ENCODE data around the gene RFFL.

- TF ChIP-seq, protein P1, sequence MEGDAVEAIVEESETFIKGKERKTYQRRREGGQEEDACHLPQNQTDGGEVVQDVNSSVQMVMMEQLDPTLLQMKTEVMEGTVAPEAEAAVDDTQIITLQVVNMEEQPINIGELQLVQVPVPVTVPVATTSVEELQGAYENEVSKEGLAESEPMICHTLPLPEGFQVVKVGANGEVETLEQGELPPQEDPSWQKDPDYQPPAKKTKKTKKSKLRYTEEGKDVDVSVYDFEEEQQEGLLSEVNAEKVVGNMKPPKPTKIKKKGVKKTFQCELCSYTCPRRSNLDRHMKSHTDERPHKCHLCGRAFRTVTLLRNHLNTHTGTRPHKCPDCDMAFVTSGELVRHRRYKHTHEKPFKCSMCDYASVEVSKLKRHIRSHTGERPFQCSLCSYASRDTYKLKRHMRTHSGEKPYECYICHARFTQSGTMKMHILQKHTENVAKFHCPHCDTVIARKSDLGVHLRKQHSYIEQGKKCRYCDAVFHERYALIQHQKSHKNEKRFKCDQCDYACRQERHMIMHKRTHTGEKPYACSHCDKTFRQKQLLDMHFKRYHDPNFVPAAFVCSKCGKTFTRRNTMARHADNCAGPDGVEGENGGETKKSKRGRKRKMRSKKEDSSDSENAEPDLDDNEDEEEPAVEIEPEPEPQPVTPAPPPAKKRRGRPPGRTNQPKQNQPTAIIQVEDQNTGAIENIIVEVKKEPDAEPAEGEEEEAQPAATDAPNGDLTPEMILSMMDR (IDR thresholded peaks at IDR 0.05), result no peak
- TF ChIP-seq EZH2 (IDR thresholded peaks at IDR 0.05; ENCODE audit: borderline replicate concordance, insufficient read depth, low read depth, low read length, poor library complexity, severe bottlenecking), result no peak
Observed at GRCh38 chr17:35094902-35095301, 31.4 kb upstream of the RFFL start.

All from B cell (primary cell).